Measurements from ENCODE around the gene BNIP3.

The BNIP3 gene

GRCh38 chr10:131943021-131943814, 38.5 kb downstream of the BNIP3 start:
- TF ChIP-seq SIN3A (IDR thresholded peaks at IDR 0.05; ENCODE audit: borderline replicate concordance, insufficient read depth, low read length) (no peak), REST (IDR thresholded peaks at IDR 0.05; ENCODE audit: insufficient read depth in 1 of 2, low read depth in 2 of 2, low read length in 2 of 2) (no peak), POLR2AphosphoS5 (IDR thresholded peaks at IDR 0.05; ENCODE audit: low read depth, low read length) (no peak), TAF1 (IDR thresholded peaks at IDR 0.05; ENCODE audit: borderline replicate concordance, insufficient read depth, low read length) (no peak), FOXP2 (optimal IDR thresholded peaks at IDR 0.05; ENCODE audit: borderline replicate concordance, extremely low read depth, extremely low read length, insufficient read depth) (no peak)

GRCh38 chr10:131942455-131942854, 39.3 kb downstream of the BNIP3 start:
- TF ChIP-seq TAF1 (IDR thresholded peaks at IDR 0.05; ENCODE audit: borderline replicate concordance, insufficient read depth, low read length), result no peak
- no peak for TF ChIP-seq REST (IDR thresholded peaks at IDR 0.05; ENCODE audit: insufficient read depth in 1 of 2, low read depth in 2 of 2, low read length in 2 of 2)
- TF ChIP-seq SIN3A (IDR thresholded peaks at IDR 0.05; ENCODE audit: borderline replicate concordance, insufficient read depth, low read length), result no peak
- no peak for TF ChIP-seq FOXP2 (optimal IDR thresholded peaks at IDR 0.05; ENCODE audit: borderline replicate concordance, extremely low read depth, extremely low read length, insufficient read depth)
- TF ChIP-seq POLR2AphosphoS5 (IDR thresholded peaks at IDR 0.05; ENCODE audit: low read depth, low read length), result no peak

- no peak for TF ChIP-seq TAF1 (IDR thresholded peaks at IDR 0.05; ENCODE audit: borderline replicate concordance, insufficient read depth, low read length)
- no peak for TF ChIP-seq SIN3A (IDR thresholded peaks at IDR 0.05; ENCODE audit: borderline replicate concordance, insufficient read depth, low read length)
- TF ChIP-seq FOXP2 (optimal IDR thresholded peaks at IDR 0.05; ENCODE audit: borderline replicate concordance, extremely low read depth, extremely low read length, insufficient read depth), result no peak
- TF ChIP-seq REST (IDR thresholded peaks at IDR 0.05; ENCODE audit: insufficient read depth in 1 of 2, low read depth in 2 of 2, low read length in 2 of 2), result no peak
- no peak for TF ChIP-seq POLR2AphosphoS5 (IDR thresholded peaks at IDR 0.05; ENCODE audit: low read depth, low read length)
Measured at GRCh38 chr10:131938681-131939080, 43.0 kb downstream of the BNIP3 start.

GRCh38 chr10:131937836-131938235, 43.9 kb downstream of the BNIP3 start:
- TF ChIP-seq TAF1 (IDR thresholded peaks at IDR 0.05; ENCODE audit: borderline replicate concordance, insufficient read depth, low read length) (no peak), SIN3A (IDR thresholded peaks at IDR 0.05; ENCODE audit: borderline replicate concordance, insufficient read depth, low read length) (no peak), REST (IDR thresholded peaks at IDR 0.05; ENCODE audit: insufficient read depth in 1 of 2, low read depth in 2 of 2, low read length in 2 of 2) (no peak), FOXP2 (optimal IDR thresholded peaks at IDR 0.05; ENCODE audit: borderline replicate concordance, extremely low read depth, extremely low read length, insufficient read depth) (no peak), POLR2AphosphoS5 (IDR thresholded peaks at IDR 0.05; ENCODE audit: low read depth, low read length) (no peak)

Measured in PFSK-1 (cell line).